Measurements from ENCODE around the gene DNAH8.

GRCh38 chr6:38703949-38704590, 11.0 kb upstream of the DNAH8 start:
- TF ChIP-seq, protein P1, sequence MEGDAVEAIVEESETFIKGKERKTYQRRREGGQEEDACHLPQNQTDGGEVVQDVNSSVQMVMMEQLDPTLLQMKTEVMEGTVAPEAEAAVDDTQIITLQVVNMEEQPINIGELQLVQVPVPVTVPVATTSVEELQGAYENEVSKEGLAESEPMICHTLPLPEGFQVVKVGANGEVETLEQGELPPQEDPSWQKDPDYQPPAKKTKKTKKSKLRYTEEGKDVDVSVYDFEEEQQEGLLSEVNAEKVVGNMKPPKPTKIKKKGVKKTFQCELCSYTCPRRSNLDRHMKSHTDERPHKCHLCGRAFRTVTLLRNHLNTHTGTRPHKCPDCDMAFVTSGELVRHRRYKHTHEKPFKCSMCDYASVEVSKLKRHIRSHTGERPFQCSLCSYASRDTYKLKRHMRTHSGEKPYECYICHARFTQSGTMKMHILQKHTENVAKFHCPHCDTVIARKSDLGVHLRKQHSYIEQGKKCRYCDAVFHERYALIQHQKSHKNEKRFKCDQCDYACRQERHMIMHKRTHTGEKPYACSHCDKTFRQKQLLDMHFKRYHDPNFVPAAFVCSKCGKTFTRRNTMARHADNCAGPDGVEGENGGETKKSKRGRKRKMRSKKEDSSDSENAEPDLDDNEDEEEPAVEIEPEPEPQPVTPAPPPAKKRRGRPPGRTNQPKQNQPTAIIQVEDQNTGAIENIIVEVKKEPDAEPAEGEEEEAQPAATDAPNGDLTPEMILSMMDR (IDR thresholded peaks at IDR 0.05; ENCODE audit: insufficient read depth, low read length, poor library complexity, severe bottlenecking), result no peak
- no peak for TF ChIP-seq EZH2phosphoT487 (conservative IDR thresholded peaks at IDR 0.05; ENCODE audit: low read length)

Data from SU-DHL-6 (cell line).